Erythroblast (primary cell): ENCODE measurements around the gene C2CD4C.

ENCODE experiments used
- GATA1 ChIP-seq: IDR thresholded peaks from 2 replicates; pipeline ENCODE4 v1.6.1; 2011; ENCODE audit warnings: low read depth, mild to moderate bottlenecking, control low read depth, low read length, moderate library complexity
- POLR2A ChIP-seq: IDR thresholded peaks from 2 replicates; pipeline ENCODE4 v1.6.1; 2011; ENCODE audit warnings: mild to moderate bottlenecking, low read length

- TF ChIP-seq POLR2A: no peak
- TF ChIP-seq GATA1: no peak
Observed at GRCh38 chr19:398719-399118, 10.2 kb downstream of the C2CD4C start.
